ENCODE results near the gene TBC1D13. TPM values are rescaled to one million over a fixed set of nuclear protein-coding genes. Genes with fewer than 3 reads are reported as not detected.
A peak's percentile ranks its signal among the peaks of the same experiment; 100 is the strongest.
"Not testable (repeated sequence)": the region's sequence is repeated elsewhere in the genome, so short reads cannot be mapped to it uniquely, and the experiment has no call there.

The TBC1D13 gene
- total RNA-seq, 2 donors from 2014 or later = 15.6 to 22.7 TPM

DNA sequence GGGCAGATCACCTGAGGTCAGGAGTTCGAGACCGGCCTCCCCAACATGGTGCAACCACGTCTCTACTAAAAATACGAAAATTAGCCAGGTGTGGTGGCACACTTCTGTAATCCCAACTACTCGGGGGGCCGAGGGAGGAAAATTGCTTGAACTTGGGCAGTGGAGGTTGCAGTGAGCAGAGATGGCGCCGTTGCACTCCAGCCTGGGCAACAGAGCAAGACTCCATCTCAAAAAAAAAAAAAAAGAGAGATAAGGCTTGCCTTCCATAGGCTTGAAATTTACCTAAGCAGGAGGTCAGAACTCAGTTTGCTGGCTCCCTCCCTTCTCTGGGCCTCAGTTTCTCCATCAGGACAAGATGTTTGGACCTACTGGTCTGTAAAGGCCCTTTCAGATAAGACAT lies 41.2 kb downstream of the TBC1D13 start:
- DNase-seq (ENCODE audit: low spot score in 2 of 2) (no peak), ATAC-seq (no peak)
- Mint-ChIP-seq H3K27ac (peak overlapping the region; percentile 88 to 97), H3K36me3 (peaks cover 18 to 22% of the 10 kb centered on the region in 2 donors), H3K9me3 (no peaks in the 10 kb centered on the region)

DNA sequence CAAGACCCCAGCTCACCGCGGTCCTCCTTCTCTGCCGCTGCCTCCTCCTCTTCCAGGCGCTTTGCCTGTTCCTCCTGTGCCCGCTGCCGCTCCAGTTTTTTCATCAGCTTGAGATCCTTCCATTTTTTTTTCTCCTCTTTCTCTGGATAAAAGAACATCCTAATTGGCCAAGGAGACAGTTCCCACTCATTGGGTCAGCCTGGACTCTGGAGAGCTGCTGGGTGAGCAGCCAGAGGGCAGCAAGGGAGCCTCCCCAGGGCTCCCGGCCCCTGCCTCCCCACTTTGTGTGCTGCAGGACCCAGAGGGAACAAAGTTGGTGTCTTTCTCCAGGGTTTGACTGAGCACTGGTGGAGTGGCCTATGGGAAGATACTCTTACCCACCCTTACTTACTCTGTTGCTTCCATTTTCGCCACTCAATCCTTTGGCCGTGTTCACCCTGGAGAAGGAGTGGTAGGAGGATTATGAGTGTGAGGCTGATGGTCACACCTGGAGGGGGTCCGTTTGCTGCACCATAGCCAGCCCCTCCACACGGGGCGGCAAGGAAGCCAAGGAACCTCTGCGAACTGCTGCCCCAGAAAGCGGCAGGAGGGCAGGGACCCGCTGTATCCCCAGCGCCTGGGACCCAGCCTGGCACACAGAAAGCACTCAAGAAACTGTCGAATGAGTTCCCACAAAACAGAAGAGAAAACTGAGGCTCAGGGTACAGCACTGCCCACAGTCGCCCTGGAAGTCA lies 41.8 kb downstream of the TBC1D13 start:
- Mint-ChIP-seq H3K36me3 (peaks cover 21 to 22% of the 10 kb centered on the region in 2 donors), H3K27ac (peak overlapping the region; percentile 88 to 97), H3K9me3 (no peaks in the 10 kb centered on the region)
- DNase-seq (ENCODE audit: low spot score in 2 of 2) (no peak), ATAC-seq (peak in 1 of 2 donors; percentile 0)

DNA sequence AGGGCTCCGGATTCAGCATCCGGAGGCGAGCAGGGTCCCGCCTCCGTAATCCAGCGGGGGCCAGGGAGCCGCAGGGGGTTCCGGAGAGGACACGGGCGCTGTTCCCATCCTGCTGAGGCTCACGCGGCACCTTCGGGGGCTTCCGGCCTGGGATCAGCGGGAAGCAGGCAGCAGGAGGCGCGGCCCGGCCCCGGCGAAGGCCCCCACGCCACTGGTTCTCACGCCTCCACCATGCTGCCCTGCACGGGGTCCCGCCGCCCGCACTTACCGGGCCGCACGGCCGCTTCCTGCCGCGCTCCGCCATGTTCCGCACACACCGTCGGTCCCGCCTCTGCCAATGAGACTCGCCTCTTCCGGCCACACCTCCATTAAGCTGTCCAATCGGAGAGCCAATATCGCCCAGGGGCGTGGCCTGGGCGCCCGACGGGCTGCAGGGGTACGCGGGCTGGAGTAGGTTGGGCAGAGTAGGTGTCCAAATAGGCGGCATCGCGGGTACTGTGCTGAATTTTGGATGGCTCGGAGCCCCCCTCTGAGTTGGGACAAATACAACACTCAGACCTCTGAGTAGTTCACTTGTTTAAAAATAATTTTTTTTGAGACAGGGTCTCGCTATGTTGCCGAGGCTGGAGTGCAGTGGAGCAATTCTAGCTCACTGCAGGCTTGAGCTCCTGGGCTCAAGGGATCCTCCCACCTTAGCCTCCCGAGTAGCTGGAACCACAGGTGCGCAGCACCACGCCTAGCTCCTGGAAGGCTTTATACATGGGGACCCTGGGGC lies 42.6 kb downstream of the TBC1D13 start, which contains the start of gene SPOUT1:
SPOUT1 (minus strand) TSS at position 318 of the 775 bp plus-strand sequence; CDS start at position 304, 14 bp downstream.
- no peaks in the 10 kb centered on the region for H3K9me3 Mint-ChIP-seq
- peak within 1 kb of the TSS; percentile 88 to 97 for H3K27ac Mint-ChIP-seq
- peak; percentile 94 for DNase-seq (ENCODE audit: low spot score in 2 of 2)
- H3K36me3 Mint-ChIP-seq = peaks cover 22 to 23% of the 10 kb centered on the region in 2 donors
- peak; percentile 98 to 99 for ATAC-seq

DNA sequence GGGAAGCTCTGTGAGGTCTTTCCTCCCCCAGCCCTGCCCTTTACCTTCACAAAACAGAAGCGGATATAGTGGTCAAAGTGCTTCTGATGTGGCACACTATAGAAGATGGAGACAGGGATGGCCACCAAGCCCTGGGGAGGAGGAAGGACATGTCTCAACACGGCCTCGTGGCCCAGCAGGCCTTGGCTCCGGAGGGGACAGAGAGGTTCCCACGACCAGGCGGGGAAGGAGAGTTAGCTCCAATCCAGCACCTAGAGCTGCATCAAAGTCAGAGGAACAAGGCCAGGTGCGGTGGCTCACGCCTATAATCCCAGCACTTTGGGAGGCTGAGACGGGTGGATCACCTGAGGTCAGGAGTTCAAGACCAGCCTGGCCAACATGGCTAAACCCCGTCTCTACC lies 46.6 kb downstream of the TBC1D13 start:
- Mint-ChIP-seq H3K9me3 (no peaks in the 10 kb centered on the region), H3K27ac (peak overlapping the region in 1 of 2 donors; percentile 68), H3K36me3 (peaks cover 6 to 27% of the 10 kb centered on the region in 2 donors)
- DNase-seq (ENCODE audit: low spot score in 2 of 2) (no peak), ATAC-seq (no peak)

DNA sequence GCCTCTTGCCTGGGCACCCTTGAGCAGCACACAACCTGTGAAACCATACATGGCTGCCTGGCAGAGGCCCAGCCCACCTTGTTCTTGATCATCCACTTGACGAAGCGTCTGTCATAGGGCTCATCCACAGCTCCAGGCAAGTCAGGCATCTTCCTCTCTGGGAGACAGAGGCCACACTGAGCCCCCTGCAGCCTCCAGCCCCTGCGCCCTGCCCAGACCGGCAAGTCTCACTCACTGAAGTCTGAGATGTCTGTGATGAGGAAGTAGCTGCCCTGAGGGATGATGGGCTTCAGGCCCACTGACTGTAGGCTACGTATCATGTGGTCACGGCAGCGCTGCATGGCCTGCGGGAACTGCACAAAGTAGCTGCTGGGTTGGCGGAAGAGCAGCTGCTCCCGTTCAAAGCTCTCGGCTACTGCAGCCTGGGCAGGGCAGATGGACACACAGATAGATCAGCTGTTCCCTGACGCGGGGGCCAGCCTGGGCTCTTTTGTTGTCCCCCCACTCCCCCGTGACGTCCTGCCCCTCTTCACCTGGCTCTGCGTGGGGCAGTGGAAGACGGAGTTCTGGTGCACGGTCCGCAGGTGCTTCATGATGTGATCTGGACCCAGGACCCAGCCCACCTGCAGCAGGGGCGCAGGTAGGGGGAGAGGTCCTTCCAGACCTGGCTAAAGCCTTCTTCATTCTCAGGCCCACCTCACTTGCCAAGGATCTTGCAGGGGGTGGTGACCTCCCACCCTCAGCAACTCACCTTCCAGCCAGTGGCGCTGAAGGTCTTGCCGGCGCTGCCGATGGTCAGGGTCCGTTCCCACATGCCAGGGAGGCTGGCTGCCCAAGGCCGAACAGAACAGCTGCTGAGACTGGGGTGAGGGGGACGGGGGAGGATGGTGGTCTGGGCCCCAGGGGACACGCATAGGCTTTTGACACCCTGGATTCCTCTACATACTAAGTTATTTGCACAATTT lies 48.5 kb downstream of the TBC1D13 start:
- no peaks in the 10 kb centered on the region for H3K9me3 Mint-ChIP-seq
- H3K36me3 Mint-ChIP-seq = peaks cover 0 to 19% of the 10 kb centered on the region in 2 donors
- ATAC-seq (no peak), DNase-seq (ENCODE audit: low spot score in 2 of 2) (no peak)
- H3K27ac Mint-ChIP-seq = peak overlapping the region in 1 of 2 donors; percentile 27

DNA sequence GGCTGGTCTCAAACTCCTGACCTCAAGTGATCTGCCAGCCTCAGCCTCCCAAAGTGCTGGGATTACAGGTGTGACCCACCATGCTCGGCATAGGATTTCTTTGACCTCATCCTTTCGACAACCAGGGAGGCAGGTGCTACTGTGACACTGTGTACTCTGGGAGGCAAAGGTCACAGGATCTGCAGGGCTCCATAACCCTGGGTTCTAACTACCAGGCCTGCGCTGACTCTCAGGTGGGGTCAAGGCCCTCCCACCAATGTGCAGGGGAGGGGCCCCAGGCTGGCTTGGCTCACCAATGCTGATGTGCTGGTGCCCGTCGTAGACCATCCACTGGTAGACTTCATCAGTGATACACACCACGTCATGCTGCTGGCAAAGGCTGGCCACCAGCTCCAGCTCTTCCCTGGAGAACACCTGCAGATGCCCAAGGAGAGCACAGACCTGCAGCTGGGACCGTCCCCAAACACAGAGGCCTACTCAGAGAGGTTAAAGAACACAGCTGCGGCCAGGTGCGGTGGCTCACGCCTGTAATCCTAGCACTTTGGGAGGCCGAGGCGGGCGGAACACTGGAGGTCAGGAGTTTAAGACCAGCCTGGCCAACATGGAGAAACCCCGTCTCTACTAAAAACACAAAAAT lies 49.6 kb downstream of the TBC1D13 start:
- no peak for ATAC-seq
- Mint-ChIP-seq H3K36me3 (peaks cover 0 to 19% of the 10 kb centered on the region in 2 donors), H3K27ac (no peak overlapping the region), H3K9me3 (no peaks in the 10 kb centered on the region)
- DNase-seq (ENCODE audit: low spot score in 2 of 2) = no peak

DNA sequence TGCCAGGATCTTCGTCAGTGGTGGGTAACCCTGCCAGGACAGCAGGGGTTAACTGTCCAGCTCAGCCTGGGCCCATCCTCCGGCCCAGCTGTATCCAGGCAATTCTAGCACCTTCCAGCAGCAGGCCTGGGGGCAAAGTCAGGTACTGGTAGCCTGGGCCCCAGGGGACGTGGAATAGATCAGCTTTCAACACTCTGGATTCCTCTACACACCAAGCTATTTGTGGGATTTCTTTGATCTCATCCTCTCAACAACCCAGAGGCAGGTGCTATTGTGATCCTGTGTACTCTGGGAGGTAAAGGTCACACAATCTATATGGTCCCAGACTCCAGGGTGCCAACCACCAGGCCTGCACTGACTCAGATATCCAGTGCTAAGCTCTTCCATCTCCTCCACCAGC lies 51.3 kb downstream of the TBC1D13 start:
- no peak for ATAC-seq
- DNase-seq (ENCODE audit: low spot score in 2 of 2) = no peak
- Mint-ChIP-seq H3K36me3 (peaks cover 0 to 19% of the 10 kb centered on the region in 2 donors), H3K27ac (no peak overlapping the region), H3K9me3 (no peaks in the 10 kb centered on the region)

DNA sequence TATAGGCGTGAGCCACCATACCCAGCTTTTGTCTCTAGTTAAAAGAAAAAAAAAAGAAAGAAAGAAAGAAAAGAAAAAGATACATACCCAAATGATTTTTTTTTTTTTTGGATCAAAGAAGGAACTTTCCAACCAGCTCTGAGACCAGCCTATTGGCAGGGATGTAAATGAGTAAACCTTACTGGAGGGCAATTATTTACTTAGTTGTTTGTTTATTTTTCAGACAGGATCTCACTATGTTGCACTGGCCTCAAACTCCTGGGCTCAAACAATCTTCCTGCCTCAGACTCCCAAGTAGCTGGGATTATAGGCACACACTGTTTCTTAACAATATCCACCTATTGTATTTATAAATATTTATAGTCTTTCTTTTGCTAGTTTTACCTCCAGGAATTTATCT lies 53.5 kb downstream of the TBC1D13 start:
- ATAC-seq (no peak), DNase-seq (ENCODE audit: low spot score in 2 of 2) (no peak)
- Mint-ChIP-seq H3K36me3 (peaks cover 0 to 13% of the 10 kb centered on the region in 2 donors), H3K9me3 (no peaks in the 10 kb centered on the region), H3K27ac (no peak overlapping the region)

DNA sequence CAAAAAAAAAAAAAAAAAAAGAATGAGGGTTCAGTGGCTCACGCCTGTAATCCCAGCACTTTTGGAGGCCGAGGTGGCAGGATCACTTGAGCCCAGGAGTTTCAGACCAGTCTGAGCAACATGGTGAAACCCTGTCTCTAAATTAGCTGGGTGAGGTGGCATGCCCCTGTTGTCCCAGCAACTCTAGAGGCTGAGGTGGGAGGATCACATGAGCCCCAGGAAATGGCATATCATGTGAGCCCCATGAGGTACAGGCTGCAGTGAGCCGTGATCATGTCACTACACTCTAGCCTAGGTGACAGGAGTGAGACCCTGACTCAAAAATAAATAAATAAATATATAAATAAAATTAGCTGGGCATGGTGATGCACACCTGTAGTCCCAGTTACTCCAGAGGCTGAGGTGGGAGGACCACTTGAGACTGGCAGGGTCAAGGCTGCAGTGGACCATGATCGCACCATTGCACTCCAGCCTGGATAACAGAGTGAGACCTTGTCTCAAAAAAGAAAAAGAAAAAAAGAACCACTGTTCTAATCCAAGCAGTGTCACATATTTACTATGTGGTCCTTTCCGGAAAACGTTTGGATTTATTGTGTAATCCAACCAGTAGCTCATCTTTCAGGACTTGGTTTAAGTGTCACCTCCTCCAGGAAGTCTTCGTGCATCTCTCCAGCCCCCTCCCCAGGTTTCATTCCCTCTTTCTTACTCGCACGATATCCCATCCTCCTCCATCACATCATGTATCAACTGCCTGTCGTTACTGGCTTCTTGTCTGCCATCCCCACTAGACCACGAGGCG lies 54.8 kb downstream of the TBC1D13 start:
- no peak overlapping the region for H3K27ac Mint-ChIP-seq
- peaks cover 0 to 9% of the 10 kb centered on the region in 2 donors for H3K36me3 Mint-ChIP-seq
- ATAC-seq (peak in 1 of 2 donors; percentile 34), DNase-seq (ENCODE audit: low spot score in 2 of 2) (no peak)
- no peaks in the 10 kb centered on the region for H3K9me3 Mint-ChIP-seq

DNA sequence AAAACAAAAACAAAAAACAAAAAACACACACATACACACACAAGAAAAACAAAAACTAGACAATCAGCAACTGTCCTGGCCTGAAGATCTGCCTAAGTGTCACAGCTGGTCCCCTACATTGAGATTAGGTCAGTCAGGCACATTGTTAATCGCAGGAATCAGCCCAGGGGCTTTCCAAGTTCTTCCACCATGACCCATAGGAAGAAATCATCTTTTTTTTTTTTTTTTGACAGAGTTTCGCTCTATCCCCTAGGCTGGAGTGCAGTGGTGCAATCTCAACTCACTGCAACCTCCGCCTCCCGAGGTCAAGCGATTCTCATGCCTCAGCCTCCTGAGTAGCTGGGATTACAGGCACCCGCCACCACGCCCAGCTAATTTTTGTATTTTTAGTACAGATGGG lies 56.1 kb downstream of the TBC1D13 start:
- not testable (repeated sequence) for DNase-seq (ENCODE audit: low spot score in 2 of 2); ATAC-seq; H3K27ac Mint-ChIP-seq; H3K9me3 Mint-ChIP-seq
- H3K36me3 Mint-ChIP-seq = peaks cover 0 to 10% of the 10 kb centered on the region in 2 donors

DNA sequence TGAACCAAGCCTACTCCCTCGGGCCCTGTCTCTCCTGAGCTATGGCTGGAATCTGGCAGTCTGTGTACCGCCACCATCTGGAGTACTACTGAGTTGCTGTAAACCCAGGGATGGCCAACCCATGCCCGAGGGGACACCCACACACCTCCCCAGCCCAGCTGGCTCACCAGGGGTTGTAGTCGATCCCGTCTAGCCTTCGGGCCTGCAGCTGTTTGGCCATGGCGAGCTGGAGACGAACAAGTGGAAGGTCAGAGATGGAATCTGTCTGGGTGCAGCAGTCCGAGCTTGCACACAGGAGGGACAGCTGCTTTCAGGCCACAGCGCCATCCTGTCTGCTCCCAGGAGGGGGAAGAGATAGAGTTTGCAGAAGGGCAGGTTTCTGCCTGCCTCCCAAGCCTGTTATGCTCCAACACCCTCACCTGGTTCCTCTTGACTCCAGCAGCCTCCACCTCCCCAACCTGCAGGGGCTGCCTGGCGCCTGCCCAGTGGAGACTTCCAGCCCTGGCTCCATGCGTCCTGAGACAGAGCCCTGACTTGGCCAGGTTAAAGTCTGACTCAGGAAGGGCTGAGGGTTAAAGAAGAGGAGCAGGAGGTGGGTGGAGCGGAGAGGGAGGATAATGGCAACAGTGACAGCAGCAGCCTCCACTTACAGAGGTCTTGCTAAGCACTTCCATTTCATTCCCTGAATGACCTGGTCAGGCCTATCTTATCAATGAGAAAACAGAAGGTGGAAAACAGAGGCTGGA lies 58.3 kb downstream of the TBC1D13 start:
- DNase-seq (ENCODE audit: low spot score in 2 of 2) (no peak), ATAC-seq (no peak)
- Mint-ChIP-seq H3K36me3 (peaks cover 2 to 7% of the 10 kb centered on the region in 2 donors), H3K27ac (no peak overlapping the region), H3K9me3 (no peaks in the 10 kb centered on the region)

DNA sequence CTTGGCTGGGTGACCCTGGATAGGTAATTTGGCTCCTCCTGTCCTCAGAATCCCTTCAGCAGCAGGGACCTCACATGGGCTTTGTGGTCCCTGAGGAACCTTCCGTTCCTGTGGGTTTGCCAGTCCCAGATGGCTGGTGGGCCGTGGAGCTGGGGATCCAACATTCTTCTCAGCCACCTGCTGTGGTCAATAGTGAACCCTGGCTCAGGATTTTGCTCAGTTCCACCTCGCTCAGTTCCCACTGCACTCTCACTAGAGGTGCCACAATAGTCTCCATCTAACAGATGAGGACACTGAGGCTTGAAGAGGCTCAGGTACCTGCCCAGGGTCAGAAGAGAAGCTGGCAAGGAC lies 59.6 kb downstream of the TBC1D13 start:
- DNase-seq (ENCODE audit: low spot score in 2 of 2) (no peak), ATAC-seq (no peak)
- peaks cover 7 to 13% of the 10 kb centered on the region in 2 donors for H3K9me3 Mint-ChIP-seq
- peaks cover 15% of the 10 kb centered on the region in 2 donors for H3K36me3 Mint-ChIP-seq
- no peak overlapping the region for H3K27ac Mint-ChIP-seq

DNA sequence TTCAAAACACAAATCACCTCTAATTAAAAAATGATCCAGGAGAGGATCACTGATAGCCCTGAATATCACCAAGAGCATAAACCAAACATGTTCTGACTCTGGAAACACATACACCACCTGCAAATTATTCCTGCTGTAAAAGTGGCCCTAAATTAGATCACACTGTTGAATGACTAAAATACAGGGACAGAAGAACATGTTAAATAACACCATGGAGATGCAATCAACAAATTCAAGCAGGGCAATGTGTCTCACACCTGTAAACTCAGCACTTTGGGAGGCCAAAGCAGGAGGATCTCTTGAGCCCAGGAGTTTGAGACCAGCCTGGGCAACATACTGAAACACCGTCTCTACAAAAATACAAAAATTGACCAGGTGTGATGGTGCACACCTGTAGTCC lies 60.8 kb downstream of the TBC1D13 start:
- Mint-ChIP-seq H3K9me3 (peaks cover 8 to 13% of the 10 kb centered on the region in 2 donors), H3K27ac (peak overlapping the region in 1 of 2 donors; percentile 9), H3K36me3 (peaks cover 16% of the 10 kb centered on the region in 2 donors)
- ATAC-seq (no peak), DNase-seq (ENCODE audit: low spot score in 2 of 2) (no peak)

DNA sequence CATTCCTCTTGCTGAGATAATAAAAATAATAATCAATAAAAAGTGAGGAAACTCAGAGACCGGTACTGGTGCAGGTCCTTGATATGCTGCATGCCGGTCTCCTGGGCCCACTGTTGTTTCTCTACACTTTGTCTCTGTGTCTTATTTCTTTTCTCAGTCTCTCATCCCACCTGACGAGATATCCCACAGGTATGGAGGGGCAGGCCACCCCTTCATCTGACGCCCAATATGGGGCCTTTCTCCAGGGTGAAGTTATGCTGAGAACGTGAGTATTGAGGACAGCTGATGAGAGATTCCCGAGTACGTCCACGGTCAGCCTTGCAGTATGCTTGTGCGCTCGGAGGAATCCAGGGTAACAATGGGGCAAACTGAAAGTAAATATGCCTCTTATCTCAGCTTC lies 64.0 kb downstream of the TBC1D13 start:
- ATAC-seq, H3K27ac Mint-ChIP-seq: not testable (repeated sequence)
- peaks cover 16% of the 10 kb centered on the region in 2 donors for H3K36me3 Mint-ChIP-seq

More for the DNA sequence above, 64.0 kb downstream of the TBC1D13 start:
- DNase-seq (ENCODE audit: low spot score in 2 of 2) = not testable (repeated sequence)
- peaks cover 8 to 13% of the 10 kb centered on the region in 2 donors for H3K9me3 Mint-ChIP-seq

All from activated naive CD4-positive, alpha-beta T cell treated with anti-CD3 and anti-CD28 coated beads, Interleukin-2, amount 50 U/mL, for 72 hours (primary cell).